Panc1 (cell line): ENCODE results near the gene AWAT2. TPM values are rescaled to one million over a fixed set of nuclear protein-coding genes. Genes with fewer than 3 reads are reported as not detected.

Source experiments
- ATAC-seq: fragments of 200-7000 bp; cut with Tn5 transposase; 2 replicates; pipeline ENCODE4 v1.9.1; 2020; ENCODE audit warnings: mild to moderate bottlenecking, moderate library complexity
- BruUV-seq: library from RNA; stranded (reverse); fragments of 400-500 nt; replicated peaks from 2 replicates; lab custom pipeline; 2021; lab: Mats Ljungman, UMichigan
- CTCF ChIA-PET: fragments of 300-600 bp; sonication (Branson Sonifier 250); formaldehyde crosslinking; loops from one replicate; lab custom pipeline; 2022; ENCODE audit warnings: antibody characterized with exemption; lab: Charles Lee
- POLR2A ChIA-PET: fragments of 300-600 bp; sonication (Branson Sonifier 250); formaldehyde crosslinking; loops from one replicate; lab custom pipeline; 2022; ENCODE audit warnings: antibody characterized with exemption; lab: Charles Lee
- DNase-seq: peaks from one replicate; pipeline ENCODE4 v3.0.0-alpha.2; 2010; ENCODE audit warnings: low read depth, low spot score
- H3K27ac ChIP-seq: 2 replicates; pipeline ENCODE4 v1.5.1; 2011; ENCODE audit warnings: mild to moderate bottlenecking, low read length, inconsistent platforms
- H3K27me3 ChIP-seq: fragments of 200-500 bp; sonication (Bioruptor generic); 2 replicates; pipeline ENCODE4 v1.6.0; 2014; ENCODE audit warnings: low read length, inconsistent platforms; ENCODE audit not compliant: control insufficient read depth, insufficient read depth
- H3K36me3 ChIP-seq: fragments of 200-500 bp; sonication (Bioruptor generic); 2 replicates; pipeline ENCODE4 v1.5.1; 2014; ENCODE audit warnings: inconsistent platforms, mild to moderate bottlenecking, low read length, moderate library complexity; ENCODE audit not compliant: control insufficient read depth, insufficient read depth
- H3K4me1 ChIP-seq: 2 replicates; pipeline ENCODE4 v1.5.1; 2011; ENCODE audit warnings: inconsistent platforms, mild to moderate bottlenecking, low read length, moderate library complexity; ENCODE audit not compliant: control insufficient read depth, insufficient read depth
- H3K4me3 ChIP-seq, 2 experiments: 2 replicates each; pipeline ENCODE4 v1.5.1; 2011 to 2012; ENCODE audit warnings: low read depth in 2 of 2, low read length in 2 of 2, mild to moderate bottlenecking in 2 of 2, inconsistent platforms in 1 of 2, moderate library complexity in 1 of 2
- H3K9me3 ChIP-seq: fragments of 200-500 bp; sonication (Bioruptor generic); 2 replicates; pipeline ENCODE4 v1.5.1; 2014; ENCODE audit warnings: low read depth, mild to moderate bottlenecking, inconsistent platforms, low read length, moderate library complexity; ENCODE audit not compliant: control insufficient read depth, insufficient read depth
- POLR2AphosphoS5 ChIP-seq: IDR thresholded peaks from 2 replicates; pipeline ENCODE4 v1.6.1; 2012; ENCODE audit warnings: mild to moderate bottlenecking, low read depth, low read length, moderate library complexity
- REST ChIP-seq, 2 experiments: IDR thresholded peaks; 2 replicates each; pipeline ENCODE4 v1.6.1; 2011 to 2012; ENCODE audit warnings: low read depth in 2 of 2, control low read depth in 1 of 2, low read length in 1 of 2, mild to moderate bottlenecking in 1 of 2, moderate library complexity in 1 of 2; ENCODE audit not compliant: insufficient read depth in 1 of 2
- SIN3A ChIP-seq: IDR thresholded peaks from 2 replicates; pipeline ENCODE4 v1.6.1; 2012; ENCODE audit warnings: low read depth, mild to moderate bottlenecking, low read length, moderate library complexity, borderline replicate concordance; ENCODE audit not compliant: insufficient read depth
- TCF7L2 ChIP-seq: IDR thresholded peaks from 2 replicates; pipeline ENCODE4 v1.6.1; 2011; ENCODE audit warnings: mild to moderate bottlenecking, low read depth, low read length, inconsistent platforms
- in situ Hi-C: cut with HindIII; loops from 2 replicates; pipeline ENCODE4 v1.10.0; 2016; ENCODE audit warnings: low sequenced_read_pairs, low pct_unique_long_range_greater_than_20kb
- intact Hi-C: fragments of 100-400 bp; cut with micrococcal nuclease; formaldehyde crosslinking; loops from one replicate; pipeline ENCODE4 v1.10.0; 2022; ENCODE audit not compliant: unreplicated experiment
- total RNA-seq: library from RNA; stranded (reverse); gene quantifications from one replicate; pipeline ENCODE4 v1.2.1, GENCODE V29; 2021; ENCODE audit not compliant: unreplicated experiment
- TF ChIP-seq, protein P1 (sequence below): fragments of 450-650 bp; IDR thresholded peaks from 2 replicates; pipeline ENCODE4 v1.5.1; 2017; ENCODE audit warnings: mild to moderate bottlenecking

AWAT2 gene
- total RNA-seq, 1 experiment from 2014 or later, result not detected

GRCh38 chrX:70038951-70039350 is 10.8 kb downstream of the AWAT2 start:
- in situ Hi-C loops (no loop called here), intact Hi-C loops (loop anchor here (10.0 kb wide), 1 partner anchor 544 kb away; no protein-coding TSS in a partner anchor)
- Histone ChIP-seq H3K4me1 (no peaks in the 10 kb centered on the region), H3K36me3 (no peaks in the 10 kb centered on the region), H3K4me3 (no peak overlapping the region), H3K9me3 (no peaks in the 10 kb centered on the region), H3K27ac (no peak overlapping the region), H3K27me3 (no peaks in the 10 kb centered on the region)
- no TSS peak for BruUV-seq
- no peak for ATAC-seq
- ChIA-PET POLR2A (no interaction called here), CTCF (interaction anchor here (0.7 kb wide), 1 partner anchor 731 kb away, joined by 4 read pairs; no protein-coding TSS in a partner anchor)
- no peak for DNase-seq
- no peak for TF ChIP-seq SIN3A

GRCh38 chrX:70038515-70038914 is 11.2 kb downstream of the AWAT2 start:
- ATAC-seq, result no peak
- BruUV-seq, result no TSS peak
- in situ Hi-C loops, result no loop called here
- Histone ChIP-seq H3K9me3 (no peaks in the 10 kb centered on the region), H3K36me3 (no peaks in the 10 kb centered on the region), H3K4me1 (no peaks in the 10 kb centered on the region), H3K27me3 (no peaks in the 10 kb centered on the region), H3K27ac (no peak overlapping the region), H3K4me3 (no peak overlapping the region)
- CTCF ChIA-PET, result no interaction called here
- POLR2A ChIA-PET, result no interaction called here
- TF ChIP-seq POLR2AphosphoS5 (no peak), TCF7L2 (no peak), REST (IDR thresholded peaks at IDR 0.05; ENCODE audit: insufficient read depth in 1 of 2, low read depth in 2 of 2, low read length in 1 of 2) (no peak), SIN3A (no peak)
- TF ChIP-seq, protein P1, sequence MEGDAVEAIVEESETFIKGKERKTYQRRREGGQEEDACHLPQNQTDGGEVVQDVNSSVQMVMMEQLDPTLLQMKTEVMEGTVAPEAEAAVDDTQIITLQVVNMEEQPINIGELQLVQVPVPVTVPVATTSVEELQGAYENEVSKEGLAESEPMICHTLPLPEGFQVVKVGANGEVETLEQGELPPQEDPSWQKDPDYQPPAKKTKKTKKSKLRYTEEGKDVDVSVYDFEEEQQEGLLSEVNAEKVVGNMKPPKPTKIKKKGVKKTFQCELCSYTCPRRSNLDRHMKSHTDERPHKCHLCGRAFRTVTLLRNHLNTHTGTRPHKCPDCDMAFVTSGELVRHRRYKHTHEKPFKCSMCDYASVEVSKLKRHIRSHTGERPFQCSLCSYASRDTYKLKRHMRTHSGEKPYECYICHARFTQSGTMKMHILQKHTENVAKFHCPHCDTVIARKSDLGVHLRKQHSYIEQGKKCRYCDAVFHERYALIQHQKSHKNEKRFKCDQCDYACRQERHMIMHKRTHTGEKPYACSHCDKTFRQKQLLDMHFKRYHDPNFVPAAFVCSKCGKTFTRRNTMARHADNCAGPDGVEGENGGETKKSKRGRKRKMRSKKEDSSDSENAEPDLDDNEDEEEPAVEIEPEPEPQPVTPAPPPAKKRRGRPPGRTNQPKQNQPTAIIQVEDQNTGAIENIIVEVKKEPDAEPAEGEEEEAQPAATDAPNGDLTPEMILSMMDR, result no peak
- no peak for DNase-seq
- intact Hi-C loops, result loop anchor here (10.0 kb wide), 1 partner anchor 544 kb away; no protein-coding TSS in a partner anchor

- no peak for ATAC-seq
- TF ChIP-seq REST (IDR thresholded peaks at IDR 0.05; ENCODE audit: insufficient read depth in 1 of 2, low read depth in 2 of 2, low read length in 1 of 2), result no peak
- no peak for TF ChIP-seq POLR2AphosphoS5
- TF ChIP-seq, protein P1, result no peak
- TF ChIP-seq TCF7L2, result no peak
- TF ChIP-seq SIN3A, result no peak
- no peak for DNase-seq
- in situ Hi-C loops (no loop called here), intact Hi-C loops (loop anchor here (10.0 kb wide), 1 partner anchor 540 kb away; no protein-coding TSS in a partner anchor)
- Histone ChIP-seq H3K27ac (no peak overlapping the region), H3K9me3 (no peaks in the 10 kb centered on the region), H3K36me3 (no peaks in the 10 kb centered on the region), H3K27me3 (no peaks in the 10 kb centered on the region), H3K4me3 (no peak overlapping the region), H3K4me1 (no peaks in the 10 kb centered on the region)
- POLR2A ChIA-PET, result no interaction called here
- BruUV-seq, result no TSS peak
- CTCF ChIA-PET, result interaction anchor here (1.8 kb wide), 1 partner anchor 63 kb away, joined by 3 read pairs; no protein-coding TSS in a partner anchor
Observed at GRCh38 chrX:70034646-70035045, 15.1 kb downstream of the AWAT2 start.
